Measurements from ENCODE around the gene CTXN1.
"Not testable (repeated sequence)": the region's sequence is repeated elsewhere in the genome, so short reads cannot be mapped to it uniquely, and the experiment has no call there.

Gene CTXN1

DNA sequence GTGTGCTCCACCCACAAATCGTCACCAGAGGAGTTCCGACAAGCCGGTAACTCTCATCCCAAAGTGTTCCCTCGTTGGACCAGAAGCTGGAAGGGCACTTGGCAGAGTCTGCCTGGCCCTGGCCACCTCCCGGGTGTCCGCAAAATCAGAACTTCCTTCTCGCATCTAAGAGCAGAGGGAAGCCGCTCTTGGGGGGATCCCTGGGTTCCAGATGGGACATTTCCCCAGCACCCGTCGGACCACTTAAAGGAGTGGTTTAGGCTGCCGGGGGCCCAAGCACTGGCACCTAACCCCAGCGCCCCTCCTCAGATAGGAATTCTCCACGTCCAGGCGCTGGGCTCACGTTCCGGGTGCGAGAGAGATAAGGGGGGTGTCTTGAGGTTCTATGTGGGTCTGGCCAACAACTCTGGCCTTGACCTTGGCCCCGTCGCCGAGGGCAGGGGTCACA lies 23.1 kb downstream of the CTXN1 start:
- DNase-seq (ENCODE audit: low spot score) (no peak), FAIRE-seq (no peak)

- FAIRE-seq (no peak), DNase-seq (ENCODE audit: low spot score) (no peak)
These were observed 24.6 kb downstream of the CTXN1 start for GRCh38 chr19:7901337-7901736.

- FAIRE-seq = no peak
- no peak for DNase-seq (ENCODE audit: low spot score)
These were observed 25.0 kb downstream of the CTXN1 start for GRCh38 chr19:7900931-7901330.

GRCh38 chr19:7900401-7900870 lies 25.5 kb downstream of the CTXN1 start:
- no peak for DNase-seq (ENCODE audit: low spot score)
- no peak for FAIRE-seq

- no peak for FAIRE-seq
These were observed 26.1 kb downstream of the CTXN1 start for GRCh38 chr19:7899751-7900378.

DNA sequence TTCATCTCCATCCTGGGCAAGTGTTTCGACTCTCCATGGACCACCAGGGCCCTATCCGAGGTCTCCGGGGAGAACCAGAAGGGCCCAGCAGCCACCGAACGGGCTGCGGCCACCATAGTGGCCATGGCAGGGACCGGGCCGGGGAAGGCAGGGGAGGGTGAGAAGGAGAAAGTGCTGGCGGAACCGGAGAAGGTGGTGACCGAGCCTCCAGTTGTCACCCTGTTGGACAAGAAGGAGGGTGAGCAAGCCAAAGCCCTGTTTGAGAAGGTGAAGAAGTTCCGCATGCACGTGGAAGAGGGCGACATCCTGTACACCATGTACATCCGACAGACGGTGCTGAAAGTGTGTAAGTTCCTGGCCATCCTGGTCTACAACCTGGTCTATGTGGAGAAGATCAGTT lies 27.0 kb downstream of the CTXN1 start:
- FAIRE-seq (no peak), DNase-seq (ENCODE audit: low spot score) (no peak)

More at GRCh38 chr19:7899751-7900378, 26.1 kb downstream of the CTXN1 start:
- no peak for DNase-seq (ENCODE audit: low spot score)

DNA sequence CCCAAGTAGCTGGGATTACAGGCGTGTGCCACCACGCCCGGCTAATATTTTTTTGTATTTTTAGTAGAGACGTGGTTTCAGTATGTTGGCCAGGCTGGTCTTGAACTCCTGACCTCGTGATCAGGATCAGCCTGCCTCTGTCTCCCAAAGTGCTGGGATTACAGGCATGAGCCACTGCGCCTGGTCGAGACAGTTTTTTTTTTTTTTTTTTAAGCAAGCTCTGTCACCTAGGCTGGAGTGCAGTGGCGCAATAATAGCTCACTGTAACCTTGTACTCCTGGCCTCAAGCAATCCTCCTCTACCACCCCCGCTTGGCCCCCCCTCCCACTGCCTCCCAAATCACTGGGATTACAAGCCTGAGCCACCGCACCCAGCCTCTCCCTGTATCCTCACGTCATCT lies 28.6 kb downstream of the CTXN1 start:
- DNase-seq (ENCODE audit: low spot score) = no peak
- no peak for FAIRE-seq

GRCh38 chr19:7895565-7895964 lies 30.4 kb downstream of the CTXN1 start:
- no peak for DNase-seq (ENCODE audit: low spot score)
- FAIRE-seq = no peak

GRCh38 chr19:7894612-7895309 lies 31.2 kb downstream of the CTXN1 start:
- DNase-seq (ENCODE audit: low spot score) = no peak
- FAIRE-seq = no peak

GRCh38 chr19:7893362-7894101 lies 32.4 kb downstream of the CTXN1 start:
- peak; percentile 27 for DNase-seq (ENCODE audit: low spot score)
- not testable (repeated sequence) for FAIRE-seq

- FAIRE-seq (no peak), DNase-seq (ENCODE audit: low spot score) (no peak)
These were observed 37.1 kb downstream of the CTXN1 start for GRCh38 chr19:7888826-7889217.

- FAIRE-seq = no peak
These were observed 37.6 kb downstream of the CTXN1 start, which contains the start of gene LRRC8E for GRCh38 chr19:7888145-7888825. LRRC8E (plus strand) TSS chr19:7888510; CDS start chr19:7895604, 7,094 bp downstream.

GRCh38 chr19:7887408-7888144 lies 38.4 kb downstream of the CTXN1 start:
- DNase-seq (ENCODE audit: low spot score) (no peak), FAIRE-seq (no peak)

More at GRCh38 chr19:7888145-7888825, 37.6 kb downstream of the CTXN1 start, which contains the start of gene LRRC8E:
- DNase-seq (ENCODE audit: low spot score) = peak; percentile 82

DNA sequence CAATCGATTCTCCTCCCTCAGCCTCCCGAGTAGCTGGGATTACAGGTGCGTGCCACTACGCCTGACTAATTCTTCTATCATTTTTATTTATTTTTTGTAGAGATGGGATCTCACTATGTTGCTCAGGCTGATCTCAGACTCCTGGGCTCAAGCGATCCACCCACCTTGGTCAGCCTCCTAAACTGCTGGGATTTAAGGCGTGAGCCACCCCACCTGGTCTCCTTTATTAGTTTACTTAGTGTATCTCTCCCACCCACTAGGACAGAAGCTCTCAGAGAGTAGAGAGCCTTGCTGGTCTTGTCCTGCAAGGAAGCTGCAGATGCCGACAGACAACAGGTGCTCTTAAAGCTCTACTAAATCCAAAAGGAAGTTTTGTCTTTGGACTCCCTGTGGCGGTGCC lies 40.1 kb downstream of the CTXN1 start:
- DNase-seq (ENCODE audit: low spot score) (no peak), FAIRE-seq (no peak)

GRCh38 chr19:7883796-7884570 lies 42.0 kb downstream of the CTXN1 start:
- FAIRE-seq (no peak), DNase-seq (ENCODE audit: low spot score) (no peak)

DNA sequence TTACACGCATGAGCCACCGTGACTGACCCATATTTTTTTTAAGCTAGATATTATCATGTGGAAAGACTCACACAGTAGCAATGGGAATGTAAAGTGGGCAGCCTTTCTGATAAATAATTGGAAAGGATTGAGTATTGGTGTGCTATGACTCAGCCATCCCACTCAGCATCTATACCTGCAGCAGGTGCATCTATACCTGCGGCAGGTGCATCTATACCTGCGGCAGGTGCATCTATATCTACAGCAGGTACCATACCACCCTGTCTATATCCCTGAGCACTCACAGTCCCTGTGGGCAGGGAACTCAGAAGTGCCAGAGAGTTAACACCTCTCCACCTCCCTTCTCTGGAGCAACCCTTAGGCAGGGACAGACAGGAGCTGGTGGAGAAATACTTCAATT lies 42.8 kb downstream of the CTXN1 start:
- FAIRE-seq (no peak), DNase-seq (ENCODE audit: low spot score) (no peak)

- FAIRE-seq (no peak), DNase-seq (ENCODE audit: low spot score) (no peak)
These were observed 44.0 kb downstream of the CTXN1 start for GRCh38 chr19:7881910-7882309.

DNA sequence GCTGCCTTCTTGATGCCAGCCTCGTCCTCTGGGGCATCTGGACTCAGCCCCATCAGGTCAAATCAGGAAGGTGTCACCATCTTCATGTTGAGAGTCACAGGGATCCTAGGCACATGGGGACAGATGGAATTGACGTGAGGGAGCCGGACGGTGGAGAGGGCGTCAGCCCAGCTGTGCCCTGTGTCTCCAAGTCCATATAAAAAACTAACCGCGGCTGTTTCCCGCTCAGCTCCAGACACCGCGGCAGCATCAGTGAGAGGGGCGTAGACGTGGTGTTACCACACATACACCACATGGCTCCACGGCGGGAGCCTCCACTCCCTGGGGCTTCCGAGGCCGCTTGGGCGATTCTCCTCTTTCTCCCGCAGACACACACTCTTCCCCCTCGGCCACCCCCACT lies 46.1 kb downstream of the CTXN1 start:
- DNase-seq (ENCODE audit: low spot score) (no peak), FAIRE-seq (no peak)

GRCh38 chr19:7879111-7879807 lies 46.7 kb downstream of the CTXN1 start:
- FAIRE-seq (no peak), DNase-seq (ENCODE audit: low spot score) (no peak)
